ENCODE data around the gene CYTH1.

GRCh38 chr17:78759969-78760352 lies 22.1 kb downstream of the CYTH1 start:
- TF ChIP-seq SP1 (IDR thresholded peaks at IDR 0.05): no peak
- TF ChIP-seq MAX (IDR thresholded peaks at IDR 0.05): no peak
- TF ChIP-seq REST (IDR thresholded peaks at IDR 0.05): no peak
- TF ChIP-seq CTCF (IDR thresholded peaks at IDR 0.05; ENCODE audit: low read depth, low read length, missing input control): no peak
- no peak for TF ChIP-seq RAD21 (IDR thresholded peaks at IDR 0.05)
- TF ChIP-seq ZBTB33 (IDR thresholded peaks at IDR 0.05): no peak
- TF ChIP-seq FOXA1 (IDR thresholded peaks at IDR 0.05): no peak
- TF ChIP-seq TAF1 (conservative IDR thresholded peaks at IDR 0.05): no peak
- TF ChIP-seq JUND (IDR thresholded peaks at IDR 0.05): no peak
- no peak for TF ChIP-seq GABPA (IDR thresholded peaks at IDR 0.05 in 1 of 2, conservative IDR thresholded peaks at IDR 0.05 in 1 of 2)
- no peak for TF ChIP-seq ATF3 (IDR thresholded peaks at IDR 0.05)
- TF ChIP-seq HNF4A (conservative IDR thresholded peaks at IDR 0.05): no peak
- no peak for TF ChIP-seq YY1 (IDR thresholded peaks at IDR 0.05)
